ENCODE results near the gene WDFY4.

WDFY4 gene

DNA sequence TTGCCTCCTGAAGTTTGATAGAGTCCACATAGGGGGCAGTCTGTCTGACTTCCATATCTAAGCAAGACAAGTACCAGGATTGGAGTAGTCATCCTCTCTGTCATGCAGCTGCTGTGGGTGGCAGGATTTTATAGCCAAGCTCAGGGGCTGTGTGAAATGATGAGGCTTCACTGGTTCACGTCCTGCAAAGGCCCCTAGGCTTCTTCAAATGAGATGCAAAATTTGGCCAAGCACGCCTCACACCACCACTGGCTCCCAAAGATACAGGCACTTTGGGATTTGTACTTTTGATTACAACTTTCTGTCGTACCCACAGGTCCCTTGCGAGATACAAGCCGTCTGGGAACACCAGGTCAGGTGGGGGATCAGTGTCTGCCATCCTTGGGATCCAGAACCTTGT is 67.1 kb downstream of the WDFY4 start:
- DNase-seq, result no peak

DNA sequence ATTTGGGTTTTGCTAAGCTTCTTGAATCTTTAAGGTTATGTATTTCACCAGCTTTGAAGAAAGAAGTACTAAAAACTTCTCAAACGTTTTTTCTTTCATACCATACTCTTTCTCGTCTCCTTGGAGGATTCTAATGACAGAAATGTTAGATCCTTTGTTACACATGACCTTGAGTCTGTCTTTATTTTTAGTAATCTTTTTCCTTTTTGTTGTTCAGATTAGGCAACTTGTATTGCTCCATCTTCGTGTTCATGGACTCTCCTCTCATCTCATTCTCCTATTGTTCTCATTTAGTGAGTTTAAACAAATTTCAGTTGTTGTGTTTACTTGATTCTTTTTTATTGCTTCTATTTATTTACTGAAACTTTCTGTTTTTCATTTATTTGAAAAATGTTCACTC is 73.7 kb downstream of the WDFY4 start:
- DNase-seq, result no peak

DNA sequence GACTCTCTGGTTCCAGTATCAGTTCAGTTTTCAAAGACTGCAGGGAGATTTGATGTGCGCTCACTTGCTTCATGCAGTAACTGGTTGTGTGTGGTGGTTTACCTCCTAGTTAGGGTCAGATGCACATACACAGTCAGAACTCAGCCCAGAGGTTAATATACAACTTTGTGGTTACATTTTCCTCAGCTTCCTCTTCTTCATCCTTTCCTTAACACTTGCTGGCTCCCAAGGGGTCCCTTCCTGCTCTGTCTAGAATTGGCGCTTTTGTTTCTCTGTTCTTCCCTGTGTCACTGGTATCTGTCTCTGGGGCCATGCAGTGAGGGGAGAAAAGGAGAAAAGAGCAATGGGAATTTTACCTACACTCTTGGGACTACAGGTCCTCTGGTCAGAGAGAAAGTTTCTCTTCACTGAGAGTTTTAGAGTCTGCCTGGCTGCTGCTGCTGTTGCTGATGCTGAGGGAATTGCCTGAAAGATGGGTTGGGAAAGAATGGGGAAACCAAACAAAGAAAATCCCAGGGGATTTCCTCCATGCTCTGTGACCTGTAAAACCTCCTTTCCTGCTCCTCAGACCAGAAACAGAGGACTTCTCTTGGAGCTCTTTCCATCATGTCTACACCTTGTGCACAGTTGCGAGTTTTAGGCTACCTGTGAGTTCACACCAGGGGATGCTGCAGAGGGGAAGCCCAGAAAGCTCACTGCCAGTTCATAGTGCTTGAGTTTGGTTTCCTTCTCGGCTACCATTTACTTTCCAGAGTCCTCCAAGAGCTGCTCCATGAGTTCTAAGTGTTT is 74.6 kb downstream of the WDFY4 start:
- no peak for DNase-seq

DNA sequence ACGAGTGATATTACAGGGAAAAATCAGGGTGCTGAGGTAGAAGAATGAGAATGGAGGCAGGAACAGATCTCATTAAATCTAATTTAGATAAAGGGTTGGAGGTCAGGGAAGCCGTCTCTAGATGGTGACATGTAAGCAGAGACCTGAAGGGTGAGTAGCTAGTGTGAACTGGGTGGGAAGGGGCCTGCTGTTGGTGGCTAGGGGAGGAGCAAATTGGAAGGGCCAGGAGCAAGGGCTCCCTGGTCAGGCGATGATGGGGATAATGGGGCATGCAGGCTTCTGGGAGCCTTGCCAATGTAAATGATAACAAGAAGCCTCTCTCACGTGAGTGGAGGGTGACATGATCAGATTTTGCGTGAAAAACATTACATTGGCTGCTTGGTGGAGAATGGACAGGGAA is 76.3 kb downstream of the WDFY4 start:
- no peak for DNase-seq

DNA sequence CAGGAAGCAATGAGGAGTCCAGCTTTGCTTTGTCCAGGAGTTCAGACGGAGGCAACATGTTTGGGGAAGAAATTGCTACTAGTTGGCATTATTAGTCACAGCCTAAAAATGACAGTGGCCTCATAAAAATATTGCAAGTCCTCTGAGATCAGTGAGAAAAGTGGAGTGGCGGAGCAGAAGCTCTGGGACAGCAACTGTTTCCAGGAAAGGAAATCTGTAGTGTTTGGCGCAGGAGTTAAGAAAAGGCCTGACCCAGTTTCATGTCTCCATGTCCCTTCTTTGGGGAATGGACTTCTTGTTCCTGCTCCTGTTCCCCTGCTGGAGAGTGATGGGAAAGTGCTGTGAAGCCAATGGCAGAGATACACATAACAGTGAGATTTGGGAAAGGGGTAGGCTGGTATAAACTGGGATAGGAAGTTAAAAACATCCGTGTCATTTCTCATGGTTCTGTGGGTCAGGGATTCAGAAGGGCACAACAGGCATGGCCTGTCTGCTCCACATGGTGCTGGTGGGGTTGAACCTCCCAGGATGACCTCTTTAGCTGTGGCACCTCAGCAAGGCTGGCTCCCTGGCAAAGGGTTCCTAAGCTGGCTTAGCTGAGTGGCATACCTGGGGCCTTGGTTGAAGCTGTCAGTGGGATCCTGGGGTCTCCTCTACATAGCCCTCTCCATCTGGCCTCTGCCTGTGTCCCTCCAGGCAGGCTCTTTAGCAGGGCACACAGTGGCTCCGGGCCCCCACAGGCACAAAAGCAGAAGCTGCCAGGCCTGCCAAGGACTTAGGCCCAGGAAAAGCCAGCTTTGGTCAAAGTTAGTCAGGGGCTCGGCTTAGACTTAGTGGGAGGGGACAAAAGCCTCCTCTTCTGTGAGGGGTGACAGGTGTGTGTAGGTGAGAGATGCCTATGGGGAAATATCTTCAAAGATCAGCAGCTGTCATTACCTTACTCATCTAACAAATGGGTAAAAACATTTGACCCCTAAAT is 77.7 kb downstream of the WDFY4 start:
- no peak for DNase-seq

DNA sequence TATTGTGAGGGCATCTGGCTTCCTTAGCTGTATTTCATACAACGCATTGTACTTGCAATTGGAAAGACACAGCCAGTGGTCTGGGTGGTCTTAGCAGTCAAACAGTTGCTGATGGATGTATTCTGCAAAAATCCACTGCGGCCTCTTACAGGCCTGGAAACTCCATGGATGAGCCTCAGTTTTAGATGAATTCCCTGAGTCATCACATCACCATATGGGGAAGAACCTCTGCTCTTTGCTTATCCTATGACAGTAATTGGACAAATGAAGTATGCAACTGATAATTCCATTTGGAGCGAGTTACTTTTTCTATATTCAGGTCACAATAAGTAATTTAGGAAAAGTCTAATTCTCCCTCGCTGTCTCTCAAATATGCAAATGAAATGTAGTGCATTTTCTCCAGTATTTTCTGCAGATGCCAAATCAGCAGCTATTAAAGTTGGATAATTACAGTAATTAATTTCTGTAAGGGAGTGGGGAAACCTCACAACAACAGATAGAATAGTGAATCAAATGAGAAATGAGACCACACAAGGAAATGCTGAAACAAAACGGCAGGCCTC is 78.8 kb downstream of the WDFY4 start:
- no peak for DNase-seq

DNA sequence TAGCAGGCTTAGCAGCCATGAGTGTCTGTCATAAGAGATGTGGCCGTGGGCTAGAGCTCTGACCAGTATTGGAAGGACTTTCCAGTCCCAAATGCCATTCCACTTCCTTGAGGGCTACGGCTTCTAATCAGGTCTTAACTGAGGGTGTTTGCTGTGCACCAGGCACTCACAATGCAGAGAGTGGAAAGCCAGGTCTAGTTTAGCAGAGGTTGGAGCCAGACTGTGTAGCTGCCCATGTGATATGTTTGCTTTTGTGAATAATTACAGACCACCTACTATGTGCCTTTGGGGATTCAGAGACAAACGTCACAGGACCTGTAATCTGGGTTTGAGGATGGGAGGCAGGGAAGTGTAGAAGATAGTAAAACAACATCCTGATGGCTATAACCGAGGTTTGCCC is 79.8 kb downstream of the WDFY4 start:
- no peak for DNase-seq

DNA sequence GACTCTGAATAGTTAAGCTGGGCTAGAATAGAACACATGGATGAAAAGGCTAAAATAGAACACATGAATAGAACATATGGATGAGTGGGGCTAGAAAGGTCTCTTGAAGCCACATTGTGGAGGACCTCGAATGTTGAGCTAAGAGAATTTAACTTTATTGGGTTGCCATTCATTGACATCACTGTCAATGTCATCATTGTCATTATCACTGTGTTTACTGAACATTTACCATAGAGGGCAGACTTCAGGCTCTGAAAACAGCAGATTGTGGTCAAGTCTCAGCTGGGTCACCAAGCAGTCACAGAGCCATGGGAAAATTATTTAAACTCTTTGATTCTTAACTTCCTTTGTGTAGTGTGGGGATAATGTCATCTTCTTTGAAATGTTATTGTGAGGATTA is 80.4 kb downstream of the WDFY4 start:
- DNase-seq, result no peak

DNA sequence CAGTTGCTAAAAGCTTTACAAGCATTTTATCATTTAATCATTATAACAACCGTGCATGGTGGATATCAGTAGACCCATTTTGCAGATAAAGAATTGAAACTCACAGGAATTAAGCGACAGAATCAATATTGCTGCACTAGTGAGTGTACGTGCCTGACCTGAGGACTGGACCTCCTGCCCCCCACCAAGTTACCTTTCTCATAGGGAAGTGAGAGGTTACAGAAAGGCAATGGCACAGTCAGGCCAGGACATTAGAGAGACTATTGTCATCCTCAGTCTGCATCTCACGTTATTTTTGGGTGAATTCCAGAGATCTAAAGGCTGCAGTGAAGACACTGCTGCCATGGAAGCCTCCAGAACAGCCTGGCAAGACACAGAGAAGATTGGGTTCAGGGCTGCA is 80.9 kb downstream of the WDFY4 start:
- DNase-seq, result no peak

DNA sequence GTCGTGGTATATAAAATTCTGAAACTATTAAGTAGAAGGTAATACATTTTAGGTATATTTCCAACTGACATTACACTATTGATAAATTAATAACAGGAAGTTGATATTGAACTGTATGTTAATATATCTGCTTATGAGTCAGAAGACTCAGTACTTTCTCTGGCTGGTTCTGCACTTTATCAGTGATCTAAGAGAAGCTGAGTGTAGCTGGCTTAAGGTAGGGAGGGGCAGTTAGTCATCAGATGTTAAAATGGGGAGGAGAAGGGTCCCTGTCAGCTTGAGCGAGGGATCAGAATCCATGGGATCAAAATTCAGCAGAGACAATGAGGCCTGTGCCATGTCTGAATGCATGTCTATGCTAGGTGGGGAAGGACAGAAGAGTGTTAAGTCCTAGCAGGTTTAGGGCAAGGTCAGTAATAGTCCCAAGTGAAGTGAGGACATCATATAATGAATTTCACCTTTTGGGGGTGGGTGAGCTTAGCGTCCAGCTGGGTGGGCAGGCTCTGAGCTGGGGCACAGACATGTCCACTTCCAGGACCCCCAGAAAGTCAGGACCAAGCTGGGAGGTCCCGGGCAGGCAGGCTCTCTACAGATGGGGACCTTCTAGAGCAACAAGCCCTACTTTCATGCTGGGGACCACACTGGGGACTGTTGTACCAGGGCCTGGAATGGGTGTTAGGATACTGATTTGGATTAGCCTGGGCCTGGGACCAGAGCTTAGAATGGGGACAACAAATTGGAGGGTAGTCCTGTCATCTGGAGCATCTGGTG is 82.9 kb downstream of the WDFY4 start:
- DNase-seq, result no peak

DNA sequence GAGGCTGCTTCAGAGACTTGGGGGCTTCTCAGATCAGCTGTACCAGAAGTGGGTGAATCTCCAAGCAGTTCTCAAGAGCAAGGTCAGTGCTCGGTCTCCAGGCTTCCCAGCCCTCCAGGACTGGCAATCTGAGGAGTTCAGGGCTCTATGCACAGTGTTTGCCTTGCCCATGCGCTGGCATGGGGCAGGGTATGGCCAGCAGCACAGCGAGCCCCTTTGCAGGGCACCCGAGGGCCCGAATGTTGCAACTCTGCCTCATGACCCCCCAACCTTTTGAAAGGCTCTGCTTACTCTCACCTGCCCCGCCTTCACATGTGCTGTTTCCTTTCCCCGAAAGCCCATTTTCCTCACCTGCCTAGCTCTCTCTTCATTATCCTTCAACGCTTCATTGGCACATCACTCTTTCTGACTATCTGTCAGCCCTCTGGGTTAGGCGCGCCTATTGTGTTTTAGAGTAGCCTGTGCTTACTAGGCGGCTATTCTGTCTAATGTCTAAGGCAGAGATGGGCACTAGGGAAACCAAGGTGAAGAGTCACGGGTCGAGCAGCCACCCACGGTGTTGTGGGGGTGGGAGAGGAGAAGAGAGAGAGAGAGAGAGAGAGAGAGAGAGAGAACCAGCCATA is 83.6 kb downstream of the WDFY4 start:
- DNase-seq, result no peak

DNA sequence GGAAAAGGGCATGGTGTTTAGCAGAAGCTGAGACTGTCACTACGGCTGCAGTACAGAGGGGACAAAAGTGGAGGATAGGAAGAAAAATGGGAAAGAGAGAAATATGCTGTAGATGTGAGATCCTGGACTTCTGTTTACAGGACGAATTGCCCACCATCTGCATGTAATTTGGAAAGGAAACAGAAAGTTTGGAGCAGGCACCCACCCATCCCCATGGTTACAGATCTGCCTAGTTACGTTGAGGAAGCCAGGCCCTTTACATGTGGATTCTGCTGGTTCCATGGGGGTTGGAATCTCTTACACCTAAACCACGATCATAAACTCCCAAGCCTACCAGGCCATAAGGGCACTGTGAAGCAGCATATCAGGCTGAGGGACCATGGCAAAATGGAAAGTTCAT is 84.3 kb downstream of the WDFY4 start:
- DNase-seq, result no peak

DNA sequence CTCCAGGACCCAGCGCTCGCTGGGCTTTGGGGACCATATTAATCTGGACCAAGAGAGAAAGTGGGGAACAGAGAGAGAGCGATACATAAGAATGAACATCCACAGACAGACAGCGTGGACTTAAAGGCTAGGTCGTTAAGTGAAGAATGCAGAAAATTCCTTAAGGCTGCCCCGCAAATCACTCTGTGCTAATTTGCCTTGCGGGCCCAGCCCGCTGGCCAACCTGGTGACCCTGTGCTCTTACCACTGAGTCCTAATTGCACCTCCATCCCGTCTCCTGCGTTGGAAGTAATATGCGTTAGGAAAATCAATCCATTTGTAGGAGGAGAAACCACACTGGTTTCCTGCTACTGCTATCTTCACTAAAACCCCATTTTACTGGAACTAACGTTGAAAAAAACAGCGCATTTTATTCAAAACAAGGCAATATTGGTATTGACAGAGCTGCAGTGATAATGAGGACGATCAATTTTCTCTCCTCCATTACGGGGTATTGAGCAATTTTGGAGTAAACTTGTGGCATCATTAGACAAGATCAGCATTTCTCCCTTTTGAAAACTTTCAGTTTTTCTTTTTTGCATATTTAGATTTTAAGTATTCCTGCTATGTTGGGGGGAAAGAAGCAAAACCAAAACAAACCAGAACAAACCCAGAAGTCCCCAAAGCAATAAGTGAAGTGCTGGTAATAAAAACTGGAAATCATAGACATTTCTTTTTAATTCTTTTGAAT is 85.2 kb downstream of the WDFY4 start:
- DNase-seq, result no peak

DNA sequence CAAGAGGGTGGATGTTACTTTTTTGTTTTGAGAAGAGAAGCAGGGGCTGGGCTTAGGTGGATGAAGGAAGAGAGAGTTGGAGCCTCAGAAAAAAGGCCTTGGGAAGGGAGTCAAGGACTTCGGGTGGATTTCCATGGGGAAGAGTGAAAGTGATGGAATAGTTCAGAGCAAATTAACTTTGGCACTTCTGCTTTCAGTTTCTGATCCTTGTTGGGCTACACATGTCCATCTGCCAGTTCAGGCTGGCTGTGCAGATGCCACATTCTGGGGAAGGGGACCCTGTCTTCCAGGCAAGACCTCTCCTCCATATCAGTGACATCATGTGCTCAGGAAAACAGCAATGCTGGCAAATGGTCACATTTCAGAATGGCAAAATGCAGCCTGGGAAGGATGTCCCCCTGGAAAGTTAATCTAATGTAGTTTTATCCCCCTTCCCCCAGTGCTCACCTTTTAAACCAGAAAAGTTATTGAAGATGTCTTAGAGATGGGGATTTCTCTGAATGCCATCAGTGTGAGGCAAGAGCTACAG is 86.0 kb downstream of the WDFY4 start:
- no peak for DNase-seq

DNA sequence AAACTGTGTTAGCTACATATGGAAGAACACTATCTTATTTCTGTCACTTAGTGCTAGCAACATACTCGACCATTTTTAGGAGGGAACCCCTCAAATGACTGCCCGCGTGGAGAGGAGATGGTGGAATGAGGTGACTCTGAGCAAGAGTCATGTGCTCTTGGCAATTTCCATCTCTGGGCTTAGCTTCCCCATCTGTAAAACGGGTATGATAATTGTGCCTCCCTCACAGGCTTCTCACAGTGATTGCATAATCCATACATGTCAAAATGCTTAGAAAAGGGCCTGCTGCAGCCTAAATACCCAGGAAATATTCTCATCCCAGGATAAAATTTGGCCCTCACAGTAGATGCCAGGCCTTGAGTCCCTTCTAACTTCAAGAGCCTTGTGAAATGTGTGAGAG is 86.6 kb downstream of the WDFY4 start:
- no peak for DNase-seq

DNA sequence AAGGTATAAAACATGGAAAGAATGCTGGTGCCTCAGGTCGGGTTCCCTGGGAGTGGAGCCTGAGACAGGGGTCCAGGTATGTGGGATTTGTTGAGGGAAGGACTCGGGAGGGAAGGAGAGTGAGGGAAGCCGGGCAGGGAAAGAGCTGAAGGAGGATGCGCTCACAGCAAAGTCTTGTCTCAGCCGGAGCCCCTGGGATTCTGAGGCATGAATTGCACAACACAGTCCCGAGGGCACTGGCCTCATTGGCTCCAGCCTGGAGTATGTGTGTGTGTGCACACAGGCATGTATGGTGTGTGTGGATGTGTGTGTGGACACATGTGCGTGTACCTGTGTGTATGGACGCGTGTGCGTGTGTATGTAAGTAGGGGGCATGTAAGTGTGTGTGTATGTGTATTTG is 87.4 kb downstream of the WDFY4 start:
- no peak for DNase-seq

DNA sequence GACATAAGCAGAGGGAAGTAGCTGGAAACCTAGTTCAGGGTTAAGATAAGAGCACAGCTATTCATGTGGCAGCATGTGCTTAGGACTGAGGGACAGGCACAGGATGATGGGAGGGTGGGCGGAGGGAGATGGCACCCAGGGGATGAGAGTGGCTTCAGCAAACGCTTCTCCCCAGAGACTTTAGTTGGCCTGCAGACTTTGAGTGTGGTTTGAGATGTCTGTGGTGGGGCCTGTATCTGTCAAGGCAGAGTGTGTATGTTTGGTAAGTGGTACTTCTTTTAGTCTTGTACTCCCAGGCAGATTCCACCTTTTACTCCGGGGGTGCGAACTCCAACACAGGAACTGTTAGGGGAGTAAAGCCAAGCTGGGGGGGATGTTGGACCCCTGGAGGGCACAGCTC is 88.9 kb downstream of the WDFY4 start:
- DNase-seq, result no peak

DNA sequence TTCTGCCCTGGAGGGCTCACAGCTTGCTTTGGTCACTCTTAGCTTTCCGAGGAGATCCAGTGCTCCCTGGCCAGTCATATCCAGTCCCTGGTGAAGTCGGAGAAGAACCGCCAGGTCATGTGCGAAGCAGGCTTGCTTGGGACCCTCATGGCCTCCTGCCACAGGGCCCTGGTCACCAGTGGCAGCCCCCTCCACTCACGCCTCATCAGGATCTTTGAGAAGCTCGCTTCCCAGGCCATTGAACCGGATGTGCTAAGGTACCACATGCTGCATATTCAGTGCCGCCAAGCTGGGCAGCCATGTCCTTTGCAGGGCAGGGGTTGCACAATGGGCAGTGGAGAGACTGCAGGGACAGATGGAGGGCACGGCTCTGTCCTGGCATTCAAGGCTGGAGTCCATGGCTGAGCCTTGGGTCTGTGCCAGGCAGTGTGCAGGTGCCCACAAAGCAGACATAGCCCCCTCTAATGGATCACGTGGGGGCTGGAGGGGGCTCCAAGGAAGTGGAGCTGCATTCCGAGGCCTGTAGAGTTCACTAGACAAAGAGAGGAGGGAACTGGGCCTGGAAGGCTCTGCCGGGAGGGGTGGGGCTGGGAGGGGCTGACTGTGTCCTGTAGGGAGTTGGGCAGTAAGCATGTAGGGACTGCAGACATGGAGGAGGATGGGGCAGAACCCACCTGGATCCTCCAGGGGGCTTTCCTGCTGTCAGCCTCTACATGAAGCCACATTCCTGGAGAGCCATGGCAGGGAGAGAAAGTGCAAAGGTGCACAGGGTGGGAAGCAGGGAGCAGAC is 89.9 kb downstream of the WDFY4 start:
- DNase-seq, result no peak

DNA sequence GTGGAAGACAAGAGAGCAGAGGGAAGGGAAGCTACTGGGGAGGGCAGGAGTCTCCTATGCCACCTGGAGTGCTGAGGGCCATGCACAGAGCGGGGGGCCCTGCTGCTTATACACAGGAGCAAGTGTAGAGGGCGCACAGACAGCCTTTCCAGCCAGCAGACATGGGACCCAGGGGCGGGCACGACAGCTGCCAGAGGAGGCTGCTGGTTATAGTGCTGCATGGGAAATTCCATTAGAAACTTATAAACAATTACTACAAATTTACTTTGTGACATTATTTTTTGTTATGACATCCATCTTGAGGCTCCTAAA is 90.5 kb downstream of the WDFY4 start:
- no peak for DNase-seq

DNA sequence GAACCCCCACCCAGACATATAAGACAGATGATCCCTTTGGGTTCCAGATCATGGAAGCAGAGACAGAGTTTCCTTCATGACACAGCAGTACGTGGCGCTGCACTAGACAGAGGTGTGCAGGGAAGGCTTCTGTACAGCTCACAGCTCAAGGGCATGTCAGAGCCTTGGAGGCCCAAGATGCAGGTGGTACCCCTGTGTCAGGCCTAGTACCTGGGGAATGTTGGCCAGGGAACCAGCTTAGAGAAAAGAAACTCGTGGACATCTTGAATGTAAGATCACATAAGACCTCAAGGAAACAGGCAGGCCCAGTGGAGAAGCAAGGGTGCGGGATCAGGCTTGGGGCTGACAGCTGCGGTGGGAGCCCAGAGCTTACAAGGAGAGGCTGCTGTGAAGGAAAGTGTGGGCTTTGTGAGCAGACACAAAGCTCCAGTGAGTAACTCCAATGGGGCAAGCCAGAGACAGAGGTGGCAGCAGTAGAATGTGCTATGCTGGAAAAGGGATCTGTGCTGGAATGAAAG is 91.4 kb downstream of the WDFY4 start:
- DNase-seq, result no peak

DNA sequence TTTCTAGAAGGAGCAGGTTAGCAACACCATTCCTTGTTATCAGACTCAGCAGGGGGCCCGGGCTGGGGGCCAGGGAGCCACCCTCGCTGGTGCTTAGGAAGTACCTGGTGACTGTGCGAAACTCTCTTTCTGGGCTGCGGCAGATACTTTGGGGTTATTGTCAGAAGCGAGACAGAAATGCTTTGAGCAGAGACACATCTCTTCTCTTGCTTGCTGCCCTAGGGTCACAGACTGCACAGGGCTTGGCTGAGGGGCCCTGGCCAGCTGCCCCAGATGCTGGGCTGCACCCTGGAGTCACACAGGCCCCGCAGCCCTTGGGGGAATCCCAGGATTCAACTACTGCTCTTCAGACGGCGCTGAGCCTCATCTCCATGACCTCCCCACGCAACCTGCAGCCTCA is 91.9 kb downstream of the WDFY4 start:
- no peak for DNase-seq

All from activated CD4-positive, alpha-beta T cell treated with anti-CD3 and anti-CD28 coated beads, Interleukin-2, amount 50 U/mL, for 1 hour (primary cell).